KG1 (cell line): Measurements from ENCODE around the gene DCUN1D3.
"Not testable (repeated sequence)": the region's sequence is repeated elsewhere in the genome, so short reads cannot be mapped to it uniquely, and the experiment has no call there.

Experiments used
- DNase-seq: peaks from one replicate; lab custom pipeline; 2025; lab: John Stamatoyannopoulos, UW

Gene DCUN1D3

GRCh38 chr16:20887207-20887606 lies 13.0 kb downstream of the DCUN1D3 start:
- DNase-seq, result no peak

- no peak for DNase-seq
Observed at GRCh38 chr16:20886320-20886719, 13.8 kb downstream of the DCUN1D3 start.

GRCh38 chr16:20884240-20884556 lies 16.0 kb downstream of the DCUN1D3 start:
- no peak for DNase-seq

GRCh38 chr16:20883554-20884239 lies 16.5 kb downstream of the DCUN1D3 start:
- DNase-seq, result no peak

GRCh38 chr16:20881503-20881878 lies 18.7 kb downstream of the DCUN1D3 start:
- DNase-seq, result no peak

GRCh38 chr16:20880867-20881502 lies 19.2 kb downstream of the DCUN1D3 start:
- DNase-seq, result no peak

GRCh38 chr16:20879175-20880040 lies 20.8 kb downstream of the DCUN1D3 start:
- DNase-seq, result no peak

GRCh38 chr16:20878682-20879147 lies 21.4 kb downstream of the DCUN1D3 start:
- DNase-seq, result no peak

GRCh38 chr16:20875355-20875650 lies 24.9 kb downstream of the DCUN1D3 start:
- no peak for DNase-seq

GRCh38 chr16:20874088-20874581 lies 26.0 kb downstream of the DCUN1D3 start:
- no peak for DNase-seq

GRCh38 chr16:20873331-20873730 lies 26.8 kb downstream of the DCUN1D3 start:
- no peak for DNase-seq

GRCh38 chr16:20871941-20872815 lies 28.0 kb downstream of the DCUN1D3 start:
- no peak for DNase-seq

GRCh38 chr16:20871258-20871657 lies 28.9 kb downstream of the DCUN1D3 start:
- DNase-seq, result no peak

GRCh38 chr16:20870122-20870820 lies 29.9 kb downstream of the DCUN1D3 start:
- DNase-seq, result no peak

- DNase-seq, result no peak
Observed at GRCh38 chr16:20868890-20869289, 31.3 kb downstream of the DCUN1D3 start.

GRCh38 chr16:20867585-20867984 lies 32.6 kb downstream of the DCUN1D3 start:
- no peak for DNase-seq

GRCh38 chr16:20866801-20867200 lies 33.4 kb downstream of the DCUN1D3 start:
- no peak for DNase-seq

- no peak for DNase-seq
Observed at GRCh38 chr16:20866145-20866772, 33.9 kb downstream of the DCUN1D3 start.

- DNase-seq, result no peak
Observed at GRCh38 chr16:20865420-20866131, 34.6 kb downstream of the DCUN1D3 start.

GRCh38 chr16:20864376-20864775 lies 35.8 kb downstream of the DCUN1D3 start:
- DNase-seq, result not testable (repeated sequence)
